ENCODE measurements around the gene CFAP58. TPM values are rescaled to one million over a fixed set of nuclear protein-coding genes. Genes with fewer than 3 reads are reported as not detected.

The CFAP58 gene
- total and polyA plus RNA-seq, 4 donors, result 0.01 to 0.09 (median 0.08) TPM; not detected in 1

DNA sequence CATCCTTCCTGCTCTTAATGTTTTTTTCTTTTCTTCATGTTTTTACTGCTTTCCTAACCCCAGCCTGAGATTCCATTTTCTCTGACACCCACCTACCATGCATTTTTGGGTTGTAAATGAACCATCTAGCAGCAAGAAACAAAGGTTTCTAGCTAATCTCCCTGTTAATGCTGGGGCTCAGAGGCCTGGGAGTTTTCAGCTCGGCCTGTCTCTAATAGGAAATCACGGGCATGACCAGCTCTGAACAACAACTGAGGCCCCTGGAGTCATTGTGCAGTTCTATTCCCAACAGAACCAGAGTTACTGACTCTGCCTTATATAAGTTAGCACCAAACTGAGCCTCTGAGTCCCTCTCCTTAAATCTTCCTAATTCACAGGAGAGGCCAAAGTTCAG is 134.8 kb downstream of the CFAP58 start (continued):
- TF ChIP-seq HNF4A (conservative IDR thresholded peaks at IDR 0.05) (no peak), RXRA (IDR thresholded peaks at IDR 0.05) (no peak), RAD21 (IDR thresholded peaks at IDR 0.05) (no peak), SP1 (IDR thresholded peaks at IDR 0.05) (no peak), FOXA1 (IDR thresholded peaks at IDR 0.05) (no peak)

DNA sequence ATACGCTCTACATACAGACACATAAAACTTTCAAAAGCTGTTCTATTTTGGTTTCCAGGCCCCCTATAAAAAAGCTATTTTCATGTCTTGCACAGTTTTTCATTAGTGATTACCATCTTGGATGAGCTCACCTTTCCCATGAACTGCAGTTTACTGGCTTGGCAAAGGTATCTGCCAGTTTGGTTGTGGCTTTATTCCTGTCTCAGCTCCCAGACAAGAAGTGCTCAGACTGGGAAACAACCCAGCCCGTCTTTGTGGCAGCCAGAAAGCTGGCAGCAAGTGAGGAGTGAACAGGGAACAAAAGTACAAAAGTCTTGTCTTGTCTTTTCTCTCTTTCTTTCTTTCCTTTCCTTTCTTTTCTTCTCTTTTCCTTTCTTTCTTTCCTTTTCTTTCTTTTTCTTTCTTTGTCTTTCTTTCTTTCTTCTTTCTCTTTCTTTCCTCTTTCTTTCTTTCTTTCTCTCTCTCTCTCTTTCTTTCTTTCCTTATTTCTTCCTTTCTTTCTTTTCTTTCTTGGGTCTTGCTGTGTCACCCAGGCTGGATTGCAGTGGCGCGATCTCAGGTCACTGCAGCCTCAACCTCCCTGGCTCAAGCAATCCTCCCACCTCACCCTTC is 138.8 kb downstream of the CFAP58 start:
- TF ChIP-seq, protein P1, sequence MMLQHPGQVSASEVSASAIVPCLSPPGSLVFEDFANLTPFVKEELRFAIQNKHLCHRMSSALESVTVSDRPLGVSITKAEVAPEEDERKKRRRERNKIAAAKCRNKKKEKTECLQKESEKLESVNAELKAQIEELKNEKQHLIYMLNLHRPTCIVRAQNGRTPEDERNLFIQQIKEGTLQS (IDR thresholded peaks at IDR 0.05), result no peak
- TF ChIP-seq NR2F2 (IDR thresholded peaks at IDR 0.05) (no peak), TAF1 (conservative IDR thresholded peaks at IDR 0.05) (no peak), HNF4A (conservative IDR thresholded peaks at IDR 0.05) (no peak), FOXA1 (IDR thresholded peaks at IDR 0.05) (no peak), EGR1 (IDR thresholded peaks at IDR 0.05; ENCODE audit: low read depth in 2 of 2) (no peak), RAD21 (IDR thresholded peaks at IDR 0.05) (no peak), SP1 (IDR thresholded peaks at IDR 0.05) (no peak)
- TF ChIP-seq, protein P2, sequence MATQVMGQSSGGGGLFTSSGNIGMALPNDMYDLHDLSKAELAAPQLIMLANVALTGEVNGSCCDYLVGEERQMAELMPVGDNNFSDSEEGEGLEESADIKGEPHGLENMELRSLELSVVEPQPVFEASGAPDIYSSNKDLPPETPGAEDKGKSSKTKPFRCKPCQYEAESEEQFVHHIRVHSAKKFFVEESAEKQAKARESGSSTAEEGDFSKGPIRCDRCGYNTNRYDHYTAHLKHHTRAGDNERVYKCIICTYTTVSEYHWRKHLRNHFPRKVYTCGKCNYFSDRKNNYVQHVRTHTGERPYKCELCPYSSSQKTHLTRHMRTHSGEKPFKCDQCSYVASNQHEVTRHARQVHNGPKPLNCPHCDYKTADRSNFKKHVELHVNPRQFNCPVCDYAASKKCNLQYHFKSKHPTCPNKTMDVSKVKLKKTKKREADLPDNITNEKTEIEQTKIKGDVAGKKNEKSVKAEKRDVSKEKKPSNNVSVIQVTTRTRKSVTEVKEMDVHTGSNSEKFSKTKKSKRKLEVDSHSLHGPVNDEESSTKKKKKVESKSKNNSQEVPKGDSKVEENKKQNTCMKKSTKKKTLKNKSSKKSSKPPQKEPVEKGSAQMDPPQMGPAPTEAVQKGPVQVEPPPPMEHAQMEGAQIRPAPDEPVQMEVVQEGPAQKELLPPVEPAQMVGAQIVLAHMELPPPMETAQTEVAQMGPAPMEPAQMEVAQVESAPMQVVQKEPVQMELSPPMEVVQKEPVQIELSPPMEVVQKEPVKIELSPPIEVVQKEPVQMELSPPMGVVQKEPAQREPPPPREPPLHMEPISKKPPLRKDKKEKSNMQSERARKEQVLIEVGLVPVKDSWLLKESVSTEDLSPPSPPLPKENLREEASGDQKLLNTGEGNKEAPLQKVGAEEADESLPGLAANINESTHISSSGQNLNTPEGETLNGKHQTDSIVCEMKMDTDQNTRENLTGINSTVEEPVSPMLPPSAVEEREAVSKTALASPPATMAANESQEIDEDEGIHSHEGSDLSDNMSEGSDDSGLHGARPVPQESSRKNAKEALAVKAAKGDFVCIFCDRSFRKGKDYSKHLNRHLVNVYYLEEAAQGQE (IDR thresholded peaks at IDR 0.05), result no peak
- TF ChIP-seq, protein P3, sequence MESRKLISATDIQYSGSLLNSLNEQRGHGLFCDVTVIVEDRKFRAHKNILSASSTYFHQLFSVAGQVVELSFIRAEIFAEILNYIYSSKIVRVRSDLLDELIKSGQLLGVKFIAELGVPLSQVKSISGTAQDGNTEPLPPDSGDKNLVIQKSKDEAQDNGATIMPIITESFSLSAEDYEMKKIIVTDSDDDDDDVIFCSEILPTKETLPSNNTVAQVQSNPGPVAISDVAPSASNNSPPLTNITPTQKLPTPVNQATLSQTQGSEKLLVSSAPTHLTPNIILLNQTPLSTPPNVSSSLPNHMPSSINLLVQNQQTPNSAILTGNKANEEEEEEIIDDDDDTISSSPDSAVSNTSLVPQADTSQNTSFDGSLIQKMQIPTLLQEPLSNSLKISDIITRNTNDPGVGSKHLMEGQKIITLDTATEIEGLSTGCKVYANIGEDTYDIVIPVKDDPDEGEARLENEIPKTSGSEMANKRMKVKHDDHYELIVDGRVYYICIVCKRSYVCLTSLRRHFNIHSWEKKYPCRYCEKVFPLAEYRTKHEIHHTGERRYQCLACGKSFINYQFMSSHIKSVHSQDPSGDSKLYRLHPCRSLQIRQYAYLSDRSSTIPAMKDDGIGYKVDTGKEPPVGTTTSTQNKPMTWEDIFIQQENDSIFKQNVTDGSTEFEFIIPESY (IDR thresholded peaks at IDR 0.05), result no peak
- H3K4me3 ChIP-seq (ENCODE audit: low read depth in 1 of 3, low read length in 3 of 3), result no peak overlapping the region
- H3K27me3 ChIP-seq (ENCODE audit: control insufficient read depth in 4 of 4, insufficient read depth in 4 of 4, low read length in 3 of 4), result no peaks in the 10 kb centered on the region
- H3K4me1 ChIP-seq (ENCODE audit: control insufficient read depth in 4 of 4, insufficient read depth in 4 of 4, low read length in 3 of 4), result no peaks in the 10 kb centered on the region
- 94% methylated on average over 4 of the region's 4 CpGs for WGBS
- H3K36me3 ChIP-seq (ENCODE audit: control insufficient read depth in 4 of 4, insufficient read depth in 3 of 4, low read depth in 1 of 4, low read length in 3 of 4), result no peaks in the 10 kb centered on the region
- H3K9me3 ChIP-seq (ENCODE audit: control insufficient read depth in 4 of 4, low read length in 3 of 4), result no peaks in the 10 kb centered on the region
- H3K27ac ChIP-seq (ENCODE audit: low read depth in 1 of 2, low read length in 2 of 2), result no peak overlapping the region
- no peak overlapping the region for H3K9ac ChIP-seq (ENCODE audit: low read depth in 1 of 2, low read length in 2 of 2)
- no peak for DNase-seq (ENCODE audit: low spot score)

DNA sequence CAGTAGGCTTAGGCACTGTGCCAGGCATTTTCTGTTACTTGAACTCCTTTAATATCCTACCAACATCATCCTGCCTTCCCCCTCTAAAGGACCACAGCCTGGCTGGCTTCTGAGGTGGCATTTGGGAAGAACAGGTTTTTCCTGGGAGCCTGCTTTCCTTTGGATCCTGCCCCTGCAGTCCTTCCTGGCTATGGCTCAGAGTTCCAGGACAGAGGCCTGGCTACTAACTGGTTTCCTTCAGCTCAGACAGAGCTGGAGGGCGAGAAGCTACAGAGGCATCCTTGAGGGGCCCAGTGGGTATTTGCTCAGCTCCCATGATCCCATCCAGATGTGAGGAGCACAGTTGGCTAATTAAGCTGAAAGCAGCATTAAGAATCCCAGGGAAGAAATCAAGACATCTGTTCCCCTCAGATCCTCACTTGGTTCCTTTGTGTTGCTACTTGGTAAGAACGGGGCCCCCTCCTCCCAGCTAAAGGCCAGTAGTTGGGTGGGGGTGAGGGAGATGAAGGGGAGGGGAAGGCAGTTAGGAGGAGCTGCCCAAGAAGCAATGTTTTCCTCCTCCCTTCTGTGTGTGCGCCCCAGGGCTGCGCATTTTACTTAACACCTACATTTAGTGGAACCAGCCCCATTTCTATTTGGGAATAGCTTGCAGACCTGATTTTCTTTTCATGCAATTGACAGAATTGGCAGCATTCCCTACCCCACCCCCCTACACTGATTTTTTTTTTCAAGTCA is 144.9 kb downstream of the CFAP58 start:
- Histone ChIP-seq H3K4me1 (ENCODE audit: control insufficient read depth in 4 of 4, insufficient read depth in 4 of 4, low read length in 3 of 4) (no peaks in the 10 kb centered on the region), H3K4me3 (ENCODE audit: low read depth in 1 of 3, low read length in 3 of 3) (no peak overlapping the region), H3K9me3 (ENCODE audit: control insufficient read depth in 4 of 4, low read length in 3 of 4) (no peaks in the 10 kb centered on the region), H3K36me3 (ENCODE audit: control insufficient read depth in 4 of 4, insufficient read depth in 3 of 4, low read depth in 1 of 4, low read length in 3 of 4) (no peaks in the 10 kb centered on the region), H3K9ac (ENCODE audit: low read depth in 1 of 2, low read length in 2 of 2) (no peak overlapping the region), H3K27ac (ENCODE audit: low read depth in 1 of 2, low read length in 2 of 2) (no peak overlapping the region), H3K27me3 (ENCODE audit: control insufficient read depth in 4 of 4, insufficient read depth in 4 of 4, low read length in 3 of 4) (no peaks in the 10 kb centered on the region)
- DNase-seq (ENCODE audit: low spot score), result no peak
- TF ChIP-seq, protein P4, sequence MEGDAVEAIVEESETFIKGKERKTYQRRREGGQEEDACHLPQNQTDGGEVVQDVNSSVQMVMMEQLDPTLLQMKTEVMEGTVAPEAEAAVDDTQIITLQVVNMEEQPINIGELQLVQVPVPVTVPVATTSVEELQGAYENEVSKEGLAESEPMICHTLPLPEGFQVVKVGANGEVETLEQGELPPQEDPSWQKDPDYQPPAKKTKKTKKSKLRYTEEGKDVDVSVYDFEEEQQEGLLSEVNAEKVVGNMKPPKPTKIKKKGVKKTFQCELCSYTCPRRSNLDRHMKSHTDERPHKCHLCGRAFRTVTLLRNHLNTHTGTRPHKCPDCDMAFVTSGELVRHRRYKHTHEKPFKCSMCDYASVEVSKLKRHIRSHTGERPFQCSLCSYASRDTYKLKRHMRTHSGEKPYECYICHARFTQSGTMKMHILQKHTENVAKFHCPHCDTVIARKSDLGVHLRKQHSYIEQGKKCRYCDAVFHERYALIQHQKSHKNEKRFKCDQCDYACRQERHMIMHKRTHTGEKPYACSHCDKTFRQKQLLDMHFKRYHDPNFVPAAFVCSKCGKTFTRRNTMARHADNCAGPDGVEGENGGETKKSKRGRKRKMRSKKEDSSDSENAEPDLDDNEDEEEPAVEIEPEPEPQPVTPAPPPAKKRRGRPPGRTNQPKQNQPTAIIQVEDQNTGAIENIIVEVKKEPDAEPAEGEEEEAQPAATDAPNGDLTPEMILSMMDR (IDR thresholded peaks at IDR 0.05; ENCODE audit: low read depth, low read length, missing input control), result no peak
- TF ChIP-seq TAF1 (conservative IDR thresholded peaks at IDR 0.05), result no peak
- no peak for TF ChIP-seq JUND (IDR thresholded peaks at IDR 0.05)
- no peak for TF ChIP-seq HNF4G (IDR thresholded peaks at IDR 0.05)
- TF ChIP-seq SP1 (IDR thresholded peaks at IDR 0.05), result no peak
- no peak for TF ChIP-seq NR2F2 (IDR thresholded peaks at IDR 0.05)
- TF ChIP-seq FOXA1 (IDR thresholded peaks at IDR 0.05), result no peak
- TF ChIP-seq, protein P2 (IDR thresholded peaks at IDR 0.05), result no peak
- TF ChIP-seq GABPA (IDR thresholded peaks at IDR 0.05 in 1 of 2, conservative IDR thresholded peaks at IDR 0.05 in 1 of 2), result no peak
- no peak for TF ChIP-seq RAD21 (IDR thresholded peaks at IDR 0.05)
- no peak for TF ChIP-seq FOXA2 (IDR thresholded peaks at IDR 0.05)
- 71% methylated on average over 4 of the region's 4 CpGs for WGBS

Data from liver (tissue), 9 donors.